NCI-H2196 (cell line): ENCODE measurements around the gene RABEP1.
A peak's percentile ranks its signal among the peaks of the same experiment; 100 is the strongest.
"Not testable (repeated sequence)": the region's sequence is repeated elsewhere in the genome, so short reads cannot be mapped to it uniquely, and the experiment has no call there.

Source experiments
- DNase-seq: peaks from one replicate; lab custom pipeline; 2025; ENCODE audit not compliant: unreplicated experiment; lab: John Stamatoyannopoulos, UW

RABEP1 gene, protein sequence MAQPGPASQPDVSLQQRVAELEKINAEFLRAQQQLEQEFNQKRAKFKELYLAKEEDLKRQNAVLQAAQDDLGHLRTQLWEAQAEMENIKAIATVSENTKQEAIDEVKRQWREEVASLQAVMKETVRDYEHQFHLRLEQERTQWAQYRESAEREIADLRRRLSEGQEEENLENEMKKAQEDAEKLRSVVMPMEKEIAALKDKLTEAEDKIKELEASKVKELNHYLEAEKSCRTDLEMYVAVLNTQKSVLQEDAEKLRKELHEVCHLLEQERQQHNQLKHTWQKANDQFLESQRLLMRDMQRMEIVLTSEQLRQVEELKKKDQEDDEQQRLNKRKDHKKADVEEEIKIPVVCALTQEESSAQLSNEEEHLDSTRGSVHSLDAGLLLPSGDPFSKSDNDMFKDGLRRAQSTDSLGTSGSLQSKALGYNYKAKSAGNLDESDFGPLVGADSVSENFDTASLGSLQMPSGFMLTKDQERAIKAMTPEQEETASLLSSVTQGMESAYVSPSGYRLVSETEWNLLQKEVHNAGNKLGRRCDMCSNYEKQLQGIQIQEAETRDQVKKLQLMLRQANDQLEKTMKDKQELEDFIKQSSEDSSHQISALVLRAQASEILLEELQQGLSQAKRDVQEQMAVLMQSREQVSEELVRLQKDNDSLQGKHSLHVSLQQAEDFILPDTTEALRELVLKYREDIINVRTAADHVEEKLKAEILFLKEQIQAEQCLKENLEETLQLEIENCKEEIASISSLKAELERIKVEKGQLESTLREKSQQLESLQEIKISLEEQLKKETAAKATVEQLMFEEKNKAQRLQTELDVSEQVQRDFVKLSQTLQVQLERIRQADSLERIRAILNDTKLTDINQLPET

GRCh38 chr17:5281814-5282641, at the start of gene RABEP1:
Gene RABEP1, plus strand, starts transcription at chr17:5282284. Its CDS starts 203 bp downstream, at chr17:5282487.
- DNase-seq: peak; percentile 60

- DNase-seq: not testable (repeated sequence)
Measured at GRCh38 chr17:5233492-5233891, 48.6 kb upstream of the RABEP1 start.

- no peak for DNase-seq
Measured at GRCh38 chr17:5234645-5235576, 47.2 kb upstream of the RABEP1 start, which contains the start of gene SCIMP. Gene SCIMP, minus strand, starts transcription at chr17:5234860. Its CDS starts 105 bp downstream, at chr17:5234755.

- no peak for DNase-seq
Measured at GRCh38 chr17:5236938-5237540, 45.0 kb upstream of the RABEP1 start.

GRCh38 chr17:5237541-5238016, 44.5 kb upstream of the RABEP1 start:
- DNase-seq: peak; percentile 3

GRCh38 chr17:5238333-5238732, 43.8 kb upstream of the RABEP1 start:
- DNase-seq: no peak

DNA sequence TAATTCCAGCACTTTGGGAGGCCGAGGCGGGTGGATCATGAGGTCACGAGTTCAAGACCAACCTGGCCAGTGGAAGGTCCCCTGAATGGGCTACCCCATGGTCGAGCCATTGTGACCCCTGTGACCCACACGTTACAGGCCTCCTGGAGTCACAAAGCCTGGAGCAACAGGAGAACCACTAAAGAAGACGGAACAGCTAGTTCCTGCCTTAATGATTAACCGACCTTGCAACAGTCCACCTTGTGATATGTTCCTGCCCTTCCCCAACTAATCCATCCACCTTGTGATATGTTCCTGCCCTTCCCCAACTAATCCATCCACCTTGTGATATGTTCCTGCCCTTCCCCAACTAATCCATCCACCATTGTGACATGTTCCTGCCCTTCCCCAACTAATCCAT, 42.3 kb upstream of the RABEP1 start:
- DNase-seq: not testable (repeated sequence)

- DNase-seq: no peak
Measured at GRCh38 chr17:5241861-5242671, 40.0 kb upstream of the RABEP1 start.

- DNase-seq: no peak
Measured at GRCh38 chr17:5247621-5248020, 34.5 kb upstream of the RABEP1 start.

DNA sequence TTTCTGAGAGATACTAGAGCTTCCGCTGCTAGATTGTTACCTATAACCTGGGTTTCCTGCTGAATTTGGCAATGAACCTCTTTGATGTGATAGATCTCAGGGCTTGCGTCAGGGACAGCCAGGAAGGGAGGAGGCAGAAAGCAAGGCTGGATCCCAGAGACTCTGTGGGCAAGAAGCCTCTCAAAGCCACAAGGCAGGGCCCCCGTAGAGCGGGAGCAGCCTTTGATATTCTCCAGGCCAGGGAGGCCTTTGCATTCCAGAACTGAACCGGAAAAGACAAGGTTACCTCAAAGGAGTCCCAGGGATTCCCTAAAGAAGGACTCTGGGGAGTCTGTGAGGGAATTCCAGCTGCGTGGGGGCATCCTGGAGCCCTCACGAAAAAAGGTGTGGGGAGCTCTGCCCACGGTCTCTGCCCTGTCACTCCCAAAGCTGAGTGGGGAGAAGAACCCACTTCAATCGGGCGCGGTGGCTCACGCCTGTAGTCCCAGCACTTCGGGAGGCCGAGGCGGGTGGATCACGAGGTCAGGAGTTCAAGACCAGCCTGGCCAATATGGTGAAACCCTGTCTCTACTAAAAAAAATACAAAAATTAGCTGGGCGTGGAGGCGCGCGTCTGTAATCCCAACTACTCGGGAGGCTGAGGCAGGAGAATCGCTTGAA, 33.1 kb upstream of the RABEP1 start:
- no peak for DNase-seq

- DNase-seq: peak; percentile 47
Measured at GRCh38 chr17:5249615-5250014, 32.5 kb upstream of the RABEP1 start.

DNA sequence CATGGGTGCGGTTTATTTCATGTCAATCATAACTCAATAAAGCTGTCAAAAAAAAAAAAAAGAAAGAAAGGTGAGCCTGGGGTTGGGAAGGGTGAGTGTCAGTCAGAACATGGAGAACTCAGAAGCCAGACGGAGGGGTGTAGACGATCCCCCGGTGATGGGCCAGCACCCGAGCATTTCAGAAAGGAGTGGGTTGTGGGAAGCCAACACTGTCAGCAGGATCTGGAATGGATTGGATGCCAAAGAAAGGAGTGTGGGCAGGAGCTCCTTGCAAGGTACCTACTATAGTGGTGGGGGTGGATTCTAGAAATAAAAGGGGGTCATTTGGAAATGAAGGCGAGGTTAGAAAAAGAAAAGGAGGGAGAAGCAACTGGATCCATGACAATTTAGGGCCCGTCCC, 27.7 kb upstream of the RABEP1 start:
- no peak for DNase-seq

GRCh38 chr17:5254903-5255521, 27.1 kb upstream of the RABEP1 start:
- no peak for DNase-seq

DNA sequence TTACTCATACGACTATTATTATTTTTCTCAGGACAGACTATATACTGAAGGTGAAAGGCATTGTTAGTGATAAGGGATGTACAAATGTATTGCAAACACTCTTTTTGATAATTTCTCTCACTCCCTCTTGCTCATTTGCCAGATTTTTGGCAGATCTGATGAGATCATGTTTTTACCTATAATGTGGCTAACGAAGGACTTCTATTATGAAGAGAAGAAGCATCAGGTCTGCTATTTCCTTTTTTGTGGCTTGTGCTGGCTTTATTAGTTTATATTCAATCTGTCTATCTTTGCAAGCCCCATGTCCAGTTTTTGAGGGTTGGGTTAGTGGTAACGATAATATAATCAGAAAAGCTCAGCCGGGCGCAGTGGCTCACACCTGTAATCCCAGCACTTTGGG, 25.0 kb upstream of the RABEP1 start:
- DNase-seq: no peak

DNA sequence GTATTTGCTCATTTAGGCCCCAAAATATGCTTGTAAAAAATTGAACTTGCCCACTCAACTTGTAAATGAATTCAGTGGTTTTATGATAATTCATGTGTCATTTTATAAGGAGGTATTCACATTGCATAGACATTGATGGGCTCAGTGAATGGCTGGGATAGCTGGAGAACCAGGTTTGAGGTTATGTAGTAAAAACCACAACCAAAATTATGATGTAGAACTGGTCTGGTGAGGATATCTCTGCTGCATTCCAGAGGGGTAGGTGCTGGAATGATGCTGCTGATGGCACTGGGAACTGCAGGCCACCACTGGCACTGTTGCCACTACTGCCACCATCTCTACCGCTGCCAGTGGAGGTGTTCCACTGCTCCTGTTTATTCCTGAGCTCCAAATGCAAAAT, 21.5 kb upstream of the RABEP1 start:
- DNase-seq: no peak

DNA sequence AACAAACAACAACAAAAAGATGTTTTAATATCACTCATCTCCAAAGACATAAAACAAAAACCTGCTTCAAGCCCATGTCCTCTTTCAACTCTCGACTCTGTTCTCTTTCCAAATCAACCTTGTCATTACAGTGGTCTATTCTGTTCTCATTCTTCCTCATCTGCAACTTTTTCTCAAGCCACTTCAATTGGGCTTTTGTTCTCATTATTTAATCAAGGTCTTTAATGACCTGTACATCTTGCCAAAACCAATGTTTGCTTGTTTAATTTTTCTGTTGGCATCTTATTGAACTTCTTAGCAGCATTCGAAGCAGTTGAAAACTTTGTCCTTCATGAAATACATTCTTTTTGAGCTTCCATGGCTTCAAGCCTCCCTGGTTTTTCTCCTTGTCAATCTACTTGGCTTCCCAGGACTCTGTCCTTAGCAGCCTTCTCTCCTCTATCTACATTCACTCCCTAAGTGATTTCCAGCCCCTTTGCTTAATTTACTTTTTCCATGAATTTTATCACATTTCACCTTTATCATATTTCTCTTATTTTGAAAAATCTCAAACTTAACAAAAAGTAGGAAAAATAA, 19.6 kb upstream of the RABEP1 start:
- no peak for DNase-seq

GRCh38 chr17:5263441-5263840, 18.6 kb upstream of the RABEP1 start:
- DNase-seq: no peak
